BJ (cell line): Measurements from ENCODE around the gene DNAH7. TPM values are rescaled to one million over a fixed set of nuclear protein-coding genes. Genes with fewer than 3 reads are reported as not detected.

Source experiments
- CTCF ChIA-PET: fragments of 350-600 bp; formaldehyde crosslinking; extraction: SDS; loops from one replicate; lab custom pipeline; 2021; ENCODE audit warnings: antibody characterized with exemption, inconsistent platforms; lab: Yijun Ruan, JAX
- POLR2A ChIA-PET: fragments of 300-600 bp; sonication (Branson Sonifier 250); formaldehyde crosslinking; extraction: SDS; loops from one replicate; lab custom pipeline; 2021; ENCODE audit warnings: antibody characterized with exemption; lab: Charles Lee
- DNase-seq: peaks from one replicate; pipeline ENCODE4 v3.0.0-alpha.2; 2011; ENCODE audit warnings: low read depth
- H3K27me3 ChIP-seq: 2 replicates; pipeline ENCODE4 v1.6.0; 2011; ENCODE audit warnings: low read length; ENCODE audit not compliant: control insufficient read depth, insufficient read depth
- H3K36me3 ChIP-seq: 2 replicates; pipeline ENCODE4 v1.5.1; 2011; ENCODE audit warnings: low read length; ENCODE audit not compliant: control insufficient read depth, insufficient read depth
- H3K4me3 ChIP-seq: 2 replicates; pipeline ENCODE4 v1.5.1; 2011; ENCODE audit warnings: low read depth, mild to moderate bottlenecking, control low read depth, low read length
- CTCF ChIP-seq: IDR thresholded peaks from 2 replicates; pipeline ENCODE4 v1.5.1; 2011; ENCODE audit warnings: low read depth, mild to moderate bottlenecking, control low read depth, inconsistent platforms, low read length, moderate library complexity; ENCODE audit not compliant: insufficient read depth
- polyA plus RNA-seq: library from polyadenylated mRNA; depleted of rRNA; stranded (reverse); fragments of >200 nt; gene quantifications from 2 replicates; pipeline ENCODE4 v1.2.3, GENCODE V29; 2011

Gene DNAH7
- polyA plus RNA-seq, 1 experiment = 0.15 TPM

GRCh38 chr2:195956725-195957124, 111.9 kb downstream of the DNAH7 start:
- no peak for TF ChIP-seq CTCF
- DNase-seq = no peak
- H3K36me3 ChIP-seq = no peaks in the 10 kb centered on the region
- POLR2A ChIA-PET = no interaction called here
- H3K27me3 ChIP-seq = no peaks in the 10 kb centered on the region
- H3K4me3 ChIP-seq = no peak overlapping the region
- CTCF ChIA-PET = interaction anchor here (0.6 kb wide), 2 partner anchors 110 to 334 kb away, joined by 3 read pairs; no protein-coding TSS in a partner anchor

DNA sequence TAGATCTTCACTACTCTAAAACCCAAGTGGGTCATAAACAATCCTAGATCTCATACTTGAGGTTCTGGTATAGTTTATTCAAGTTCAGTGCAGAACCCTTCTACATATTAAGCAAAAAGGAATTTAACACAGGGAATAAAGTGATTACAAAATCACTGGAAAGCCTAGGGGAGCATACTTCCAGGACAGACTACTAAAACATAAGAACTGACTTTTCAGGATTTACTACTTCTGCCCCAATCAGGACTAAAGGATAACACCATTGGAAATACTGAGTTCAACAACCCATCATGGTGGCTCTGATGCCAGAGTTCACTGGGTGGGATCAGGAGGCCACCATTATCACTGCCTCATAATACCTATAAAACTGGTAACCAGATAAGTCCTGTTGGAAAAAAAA, 123.6 kb downstream of the DNAH7 start:
- Histone ChIP-seq H3K4me3 (no peak overlapping the region), H3K27me3 (no peaks in the 10 kb centered on the region), H3K36me3 (no peaks in the 10 kb centered on the region)
- TF ChIP-seq CTCF = no peak
- CTCF ChIA-PET = no interaction called here
- DNase-seq = no peak
- POLR2A ChIA-PET = no interaction called here

DNA sequence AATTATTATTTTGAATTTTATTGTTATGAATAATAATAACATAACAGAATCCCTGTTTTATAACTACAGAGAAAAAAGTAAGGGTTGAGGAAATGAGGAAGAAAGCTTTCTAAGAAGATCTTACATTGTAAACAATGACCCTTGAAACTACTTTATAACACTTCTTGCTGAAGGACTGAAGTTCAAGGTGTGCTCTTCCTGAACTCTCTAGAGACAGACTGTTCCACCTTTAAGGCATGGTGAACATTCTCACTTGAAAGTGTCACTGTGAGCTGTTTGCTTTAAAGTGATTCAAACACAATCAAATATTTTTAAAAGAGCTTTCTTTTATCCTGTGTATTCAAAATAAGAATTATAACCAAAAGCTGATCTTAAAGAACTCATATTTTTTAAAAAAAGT, 131.5 kb downstream of the DNAH7 start:
- ChIA-PET POLR2A (no interaction called here), CTCF (interaction anchor here (0.7 kb wide), 1 partner anchor 272 kb away, joined by 4 read pairs; no protein-coding TSS in a partner anchor)
- no peaks in the 10 kb centered on the region for H3K36me3 ChIP-seq

DNA sequence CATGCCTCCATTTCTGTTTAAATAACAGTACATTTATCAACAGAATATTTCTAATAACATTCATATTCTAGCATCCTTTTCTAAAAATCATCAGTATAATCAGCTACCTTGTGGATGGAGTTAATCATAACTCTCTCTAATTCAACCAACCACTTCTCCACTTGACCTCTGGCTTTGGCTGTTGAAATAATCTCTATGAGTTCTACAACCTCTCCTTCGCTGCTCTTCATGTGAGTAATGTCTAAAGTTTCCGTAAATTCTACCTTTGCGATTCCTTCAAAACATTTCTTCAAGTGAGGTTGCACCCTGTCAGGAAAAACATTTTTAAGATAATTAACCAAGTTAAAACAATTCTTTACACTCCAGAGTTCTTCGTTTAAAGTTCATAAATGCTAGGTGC, 134.2 kb downstream of the DNAH7 start:
- DNase-seq = no peak
- no peak for TF ChIP-seq CTCF
- ChIA-PET POLR2A (no interaction called here), CTCF (no interaction called here)
- H3K36me3 ChIP-seq = no peaks in the 10 kb centered on the region
- H3K27me3 ChIP-seq = no peaks in the 10 kb centered on the region
- H3K4me3 ChIP-seq = no peak overlapping the region

More for the DNA sequence above, 131.5 kb downstream of the DNAH7 start:
- no peak overlapping the region for H3K4me3 ChIP-seq
- no peaks in the 10 kb centered on the region for H3K27me3 ChIP-seq
- DNase-seq = no peak
- TF ChIP-seq CTCF = no peak

- ChIA-PET POLR2A (no interaction called here), CTCF (no interaction called here)
- H3K27me3 ChIP-seq = no peaks in the 10 kb centered on the region
- DNase-seq = no peak
- TF ChIP-seq CTCF = no peak
- H3K4me3 ChIP-seq = no peak overlapping the region
- no peaks in the 10 kb centered on the region for H3K36me3 ChIP-seq
These were observed 139.1 kb downstream of the DNAH7 start for GRCh38 chr2:195929531-195929930.
